SK-N-MC (cell line): ENCODE data around the gene PRKCB.

ENCODE experiments used
- EZH2 ChIP-seq: fragments of 200-600 bp; sonication (generic); IDR thresholded peaks from one replicate; pipeline ENCODE4 v1.6.1; 2017; ENCODE audit warnings: antibody characterized with exemption
- POLR2AphosphoS5 ChIP-seq: IDR thresholded peaks from 2 replicates; pipeline ENCODE4 v1.6.1; 2012; ENCODE audit warnings: mild to moderate bottlenecking, low read depth, low read length, borderline replicate concordance

- TF ChIP-seq POLR2AphosphoS5 (no peak), EZH2 (no peak)
Observed at GRCh38 chr16:24146518-24146917, 310.7 kb downstream of the PRKCB start.
